Epithelial cell of esophagus (primary cell): ENCODE results near the gene CBR1.
A peak's percentile ranks its signal among the peaks of the same experiment; 100 is the strongest.

Source experiments
- DNase-seq: peaks from one replicate; pipeline ENCODE4 v3.0.0; 2010; ENCODE audit warnings: low read depth
- H3K4me3 ChIP-seq: 2 replicates; pipeline ENCODE4 v1.5.1; 2011; ENCODE audit warnings: mild to moderate bottlenecking, low read length, control low read depth
- CTCF ChIP-seq: IDR thresholded peaks from 2 replicates; pipeline ENCODE4 v1.5.1; 2011; ENCODE audit warnings: low read depth, mild to moderate bottlenecking, low read length, control low read depth, inconsistent platforms; ENCODE audit not compliant: insufficient read depth; ENCODE audit errors: missing control alignments

CBR1 gene

GRCh38 chr21:36069713-36070583, at the start of gene CBR1:
Gene CBR1, plus strand, starts transcription at chr21:36070024. Its CDS starts 92 bp downstream, at chr21:36070116.
- H3K4me3 ChIP-seq = peak within 1 kb of the TSS; percentile 70
- DNase-seq = peak; percentile 83
- TF ChIP-seq CTCF = no peak

GRCh38 chr21:36021251-36021837, 48.5 kb upstream of the CBR1 start:
- no peak overlapping the region for H3K4me3 ChIP-seq
- DNase-seq = no peak
- TF ChIP-seq CTCF = no peak

GRCh38 chr21:36022427-36023091, 47.3 kb upstream of the CBR1 start:
- no peak for TF ChIP-seq CTCF

GRCh38 chr21:36023092-36023480, 46.7 kb upstream of the CBR1 start:
- peak; percentile 6 for DNase-seq
- no peak for TF ChIP-seq CTCF
- H3K4me3 ChIP-seq = no peak overlapping the region

More at GRCh38 chr21:36022427-36023091, 47.3 kb upstream of the CBR1 start:
- DNase-seq = no peak
- no peak overlapping the region for H3K4me3 ChIP-seq

GRCh38 chr21:36024782-36025181, 45.0 kb upstream of the CBR1 start:
- no peak overlapping the region for H3K4me3 ChIP-seq
- DNase-seq = no peak
- TF ChIP-seq CTCF = no peak

GRCh38 chr21:36027347-36027746, 42.5 kb upstream of the CBR1 start:
- DNase-seq = no peak
- H3K4me3 ChIP-seq = no peak overlapping the region
- TF ChIP-seq CTCF = no peak
